ENCODE data around the gene ULK4.

- TF ChIP-seq CTCF (conservative IDR thresholded peaks at IDR 0.05), result no peak
- TF ChIP-seq EZH2 (IDR thresholded peaks at IDR 0.05; ENCODE audit: low read depth), result no peak
Measured at GRCh38 chr3:41207355-41207754, 754.5 kb downstream of the ULK4 start.
